Muscle layer of colon (tissue), 2 donors: Measurements from ENCODE around the gene CRYBB1.
A peak's percentile ranks its signal among the peaks of the same experiment; 100 is the strongest.

Source experiments
- H3K27ac ChIP-seq: one replicate; pipeline ENCODE4 v1.7.0; 2013; ENCODE audit warnings: low read depth, mild to moderate bottlenecking, low read length, moderate library complexity
- H3K27me3 ChIP-seq, 2 donors: one replicate each; pipeline ENCODE4 v1.7.0; 2013; ENCODE audit warnings: low read length in 2 of 2, mild to moderate bottlenecking in 2 of 2; ENCODE audit not compliant: insufficient read depth in 2 of 2, control insufficient read depth in 1 of 2
- H3K36me3 ChIP-seq: one replicate; pipeline ENCODE4 v1.7.0; 2013; ENCODE audit warnings: mild to moderate bottlenecking, low read length; ENCODE audit not compliant: insufficient read depth
- H3K4me1 ChIP-seq: one replicate; pipeline ENCODE4 v1.7.0; 2013; ENCODE audit warnings: mild to moderate bottlenecking, low read length; ENCODE audit not compliant: insufficient read depth
- H3K4me3 ChIP-seq, 2 donors: one replicate each; pipeline ENCODE4 v1.7.0; 2013; ENCODE audit warnings: low read length in 2 of 2, low read depth in 1 of 2, mild to moderate bottlenecking in 1 of 2, moderate library complexity in 1 of 2
- H3K9ac ChIP-seq: one replicate; pipeline ENCODE4 v1.7.0; 2013; ENCODE audit warnings: low read length
- H3K9me3 ChIP-seq: one replicate; pipeline ENCODE4 v1.7.0; 2013; ENCODE audit warnings: mild to moderate bottlenecking, low read length
- donor health status: abdominal sarcoma.
- donor health status: Adenocarcinoma of cecum.

CRYBB1 gene

GRCh38 chr22:26599505-26599904 lies 18.3 kb downstream of the CRYBB1 start:
- Histone ChIP-seq H3K27ac (no peak overlapping the region), H3K36me3 (no peaks in the 10 kb centered on the region), H3K4me1 (no peaks in the 10 kb centered on the region), H3K4me3 (no peak overlapping the region), H3K9ac (no peak overlapping the region), H3K27me3 (no peaks in the 10 kb centered on the region), H3K9me3 (no peaks in the 10 kb centered on the region)

DNA sequence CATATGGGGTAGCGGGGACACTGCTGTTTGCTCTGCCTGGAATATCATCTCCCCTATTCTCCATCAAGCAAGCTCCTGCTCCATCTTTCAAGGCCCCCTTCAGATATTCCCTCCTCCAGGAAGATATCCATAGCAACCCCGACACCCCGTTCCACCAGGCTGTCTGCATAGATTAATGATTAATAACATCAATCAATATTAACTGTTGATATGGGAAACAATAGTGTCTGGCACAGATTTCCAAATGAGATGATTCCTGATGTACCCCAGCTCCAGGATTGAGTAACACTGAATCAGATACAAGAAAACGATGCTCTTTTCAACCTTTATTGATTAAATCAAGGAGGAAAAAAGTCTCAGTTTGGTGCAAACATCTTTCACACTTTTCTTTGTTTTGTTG lies 20.3 kb downstream of the CRYBB1 start:
- H3K27me3 ChIP-seq = no peaks in the 10 kb centered on the region
- no peaks in the 10 kb centered on the region for H3K36me3 ChIP-seq
- H3K27ac ChIP-seq = no peak overlapping the region
- H3K4me3 ChIP-seq = no peak overlapping the region
- no peaks in the 10 kb centered on the region for H3K9me3 ChIP-seq
- H3K4me1 ChIP-seq = peaks cover under 1% of the 10 kb centered on the region
- no peak overlapping the region for H3K9ac ChIP-seq

DNA sequence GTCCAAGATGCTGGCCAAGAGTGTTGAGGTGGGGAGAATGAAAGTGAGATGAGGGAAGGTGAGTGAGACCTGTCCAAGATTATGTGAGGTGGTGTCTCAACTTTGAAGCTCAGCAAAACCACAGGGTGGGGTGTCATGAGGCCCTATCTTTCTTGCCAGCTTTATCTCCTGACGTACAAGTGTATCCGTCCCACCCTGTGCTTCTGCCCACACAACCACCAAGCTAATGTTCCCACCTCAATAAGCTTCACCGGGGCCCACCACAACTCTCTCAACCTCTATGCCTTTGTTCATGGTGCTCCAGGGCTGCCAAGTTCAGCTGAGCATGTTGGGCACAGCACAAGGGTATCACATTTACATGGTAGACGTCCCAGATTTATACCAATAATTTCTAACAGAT lies 20.8 kb downstream of the CRYBB1 start:
- H3K36me3 ChIP-seq = no peaks in the 10 kb centered on the region
- H3K27me3 ChIP-seq = no peaks in the 10 kb centered on the region
- H3K4me3 ChIP-seq = no peak overlapping the region
- no peak overlapping the region for H3K27ac ChIP-seq
- H3K9ac ChIP-seq = no peak overlapping the region
- H3K4me1 ChIP-seq = peaks cover 3% of the 10 kb centered on the region
- H3K9me3 ChIP-seq = no peaks in the 10 kb centered on the region

GRCh38 chr22:26593763-26594162 lies 24.1 kb downstream of the CRYBB1 start:
- peaks cover 17% of the 10 kb centered on the region for H3K4me1 ChIP-seq
- no peaks in the 10 kb centered on the region for H3K36me3 ChIP-seq
- H3K4me3 ChIP-seq = no peak overlapping the region
- no peaks in the 10 kb centered on the region for H3K27me3 ChIP-seq
- H3K9me3 ChIP-seq = no peaks in the 10 kb centered on the region
- no peak overlapping the region for H3K9ac ChIP-seq
- no peak overlapping the region for H3K27ac ChIP-seq

DNA sequence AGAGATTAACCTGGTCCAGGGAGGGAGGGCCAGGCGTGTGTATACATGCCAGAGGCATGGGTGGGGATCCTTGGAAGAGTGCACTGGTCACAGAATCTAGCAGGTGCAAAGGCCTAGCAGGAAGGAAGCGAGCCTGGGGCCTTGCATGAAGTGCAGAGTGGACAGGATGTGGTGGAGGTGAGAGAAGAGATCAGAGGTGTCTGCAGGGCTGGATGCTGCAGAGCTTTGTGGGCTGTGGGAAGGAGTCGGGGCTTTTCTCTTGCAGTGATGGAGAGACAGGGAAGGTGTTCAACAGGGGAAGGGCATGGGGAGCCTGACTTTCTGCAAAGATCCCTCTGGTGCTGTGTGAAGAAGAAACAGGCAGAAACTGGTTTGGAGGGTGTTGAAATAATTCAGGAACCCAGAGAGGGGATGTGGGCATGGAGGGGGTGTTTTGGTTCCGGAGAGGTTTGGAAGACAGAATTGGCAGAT lies 25.4 kb downstream of the CRYBB1 start:
- peaks cover 17% of the 10 kb centered on the region for H3K4me1 ChIP-seq
- H3K9me3 ChIP-seq = no peaks in the 10 kb centered on the region
- no peaks in the 10 kb centered on the region for H3K27me3 ChIP-seq
- H3K4me3 ChIP-seq = no peak overlapping the region
- H3K27ac ChIP-seq = no peak overlapping the region
- no peak overlapping the region for H3K9ac ChIP-seq
- no peaks in the 10 kb centered on the region for H3K36me3 ChIP-seq

GRCh38 chr22:26589845-26590736 lies 27.7 kb downstream of the CRYBB1 start, which contains the start of gene TPST2:
Gene TPST2 (minus strand): TSS chr22:26590132. CDS start chr22:26541630, 48,502 bp downstream.
- peaks cover 17% of the 10 kb centered on the region for H3K4me1 ChIP-seq

GRCh38 chr22:26589367-26589844 lies 28.4 kb downstream of the CRYBB1 start:
- H3K27me3 ChIP-seq = no peaks in the 10 kb centered on the region
- peaks cover 17% of the 10 kb centered on the region for H3K4me1 ChIP-seq
- peak overlapping the region; percentile 44 for H3K9ac ChIP-seq
- no peaks in the 10 kb centered on the region for H3K36me3 ChIP-seq
- no peaks in the 10 kb centered on the region for H3K9me3 ChIP-seq
- peak overlapping the region; percentile 56 to 77 for H3K4me3 ChIP-seq
- peak overlapping the region; percentile 74 for H3K27ac ChIP-seq

More at GRCh38 chr22:26589845-26590736, 27.7 kb downstream of the CRYBB1 start, which contains the start of gene TPST2:
- Histone ChIP-seq H3K27me3 (no peaks in the 10 kb centered on the region), H3K9me3 (no peaks in the 10 kb centered on the region), H3K36me3 (no peaks in the 10 kb centered on the region), H3K27ac (peak within 1 kb of the TSS; percentile 75), H3K9ac (peak within 1 kb of the TSS; percentile 74), H3K4me3 (peak within 1 kb of the TSS; percentile 69 to 77)

GRCh38 chr22:26588729-26589366 lies 29.0 kb downstream of the CRYBB1 start:
- Histone ChIP-seq H3K4me1 (peaks cover 17% of the 10 kb centered on the region), H3K36me3 (no peaks in the 10 kb centered on the region), H3K27ac (no peak overlapping the region), H3K9me3 (no peaks in the 10 kb centered on the region), H3K9ac (peak overlapping the region; percentile 44), H3K4me3 (peak overlapping the region; percentile 56 to 77), H3K27me3 (no peaks in the 10 kb centered on the region)

GRCh38 chr22:26587991-26588613 lies 29.7 kb downstream of the CRYBB1 start:
- no peaks in the 10 kb centered on the region for H3K27me3 ChIP-seq
- H3K9ac ChIP-seq = no peak overlapping the region
- no peaks in the 10 kb centered on the region for H3K36me3 ChIP-seq
- no peak overlapping the region for H3K27ac ChIP-seq
- H3K9me3 ChIP-seq = no peaks in the 10 kb centered on the region
- no peak overlapping the region for H3K4me3 ChIP-seq
- H3K4me1 ChIP-seq = peaks cover 17% of the 10 kb centered on the region

DNA sequence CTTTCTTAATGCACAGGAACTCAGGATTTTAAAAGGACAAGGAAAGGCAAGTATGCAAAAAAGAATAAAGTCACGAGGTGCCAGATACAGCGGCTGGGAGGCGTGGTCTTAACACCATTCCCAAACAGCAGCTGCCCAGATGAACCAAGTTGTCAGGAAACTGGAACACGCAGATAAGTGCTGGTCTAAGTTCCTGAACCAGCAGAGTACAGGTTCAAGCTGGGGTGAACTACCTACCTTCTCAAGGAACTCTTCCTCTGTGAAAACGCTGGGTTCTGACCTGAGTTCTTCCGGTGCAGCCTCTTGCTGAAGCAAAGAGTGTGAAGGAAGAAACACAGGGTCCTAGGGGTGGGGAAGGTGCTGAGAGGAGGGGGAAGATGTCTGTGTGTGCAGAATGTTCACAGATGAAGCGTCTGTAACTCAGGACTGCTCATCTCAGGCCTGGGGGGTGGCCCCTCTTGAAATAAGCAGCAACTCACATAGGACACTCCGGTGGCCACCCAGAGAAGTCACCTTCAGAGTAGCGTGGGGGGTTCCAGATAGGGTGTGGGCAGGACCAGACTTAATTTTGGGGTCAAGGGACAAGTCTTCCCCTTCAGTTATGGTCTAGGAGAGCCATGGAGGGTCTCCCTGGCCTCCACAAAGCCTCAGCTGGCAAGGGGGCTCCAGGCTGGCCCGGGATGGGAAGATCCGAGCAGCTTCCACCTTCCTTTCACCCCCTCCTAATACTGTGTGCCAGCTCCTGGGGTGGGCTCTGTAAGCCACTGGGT lies 31.1 kb downstream of the CRYBB1 start:
- H3K4me1 ChIP-seq = peaks cover 14% of the 10 kb centered on the region
- H3K9me3 ChIP-seq = no peaks in the 10 kb centered on the region
- no peaks in the 10 kb centered on the region for H3K27me3 ChIP-seq
- H3K9ac ChIP-seq = no peak overlapping the region
- no peaks in the 10 kb centered on the region for H3K36me3 ChIP-seq
- no peak overlapping the region for H3K27ac ChIP-seq
- H3K4me3 ChIP-seq = no peak overlapping the region
